T-cell (primary cell): ENCODE data around the gene USP28. TPM values are rescaled to one million over a fixed set of nuclear protein-coding genes. Genes with fewer than 3 reads are reported as not detected.

Source experiments
- ATAC-seq, 4 experiments: fragments of 200-7000 bp in 3 of 4; fragments of 150-1000 bp in 1 of 4; cut with Tn5 transposase; replicated peaks in 1 of 4; 1 replicate in 3 of 4; 2 replicates in 1 of 4; pipeline ENCODE4 v1.10.0; 2021; ENCODE audit warnings: moderate library complexity in 3 of 4, mild to moderate bottlenecking in 2 of 4, moderate number of reproducible peaks in 1 of 4
- CTCF ChIA-PET, 2 donors: fragments of 300-600 bp; sonication (Branson Sonifier 250); formaldehyde crosslinking; loops; one replicate each; lab custom pipeline; 2022; ENCODE audit warnings: antibody characterized with exemption in 2 of 2; lab: Charles Lee
- POLR2A ChIA-PET, 2 donors: fragments of 300-600 bp; sonication (Branson Sonifier 250); formaldehyde crosslinking; loops; one replicate each; lab custom pipeline; 2022; ENCODE audit warnings: antibody characterized with exemption in 2 of 2; lab: Charles Lee
- DNase-seq, 35 experiments: peaks; one replicate each; pipeline versions ENCODE4 v3.0.0 to v3.0.0-alpha.2; 2013 to 2023
- H3K27ac ChIP-seq: one replicate; pipeline ENCODE4 v1.5.1; 2013; ENCODE audit warnings: low read length
- H3K27me3 ChIP-seq, 2 experiments: replicated peaks in 1 of 2; 1 replicate in 1 of 2; 2 replicates in 1 of 2; pipeline versions ENCODE4 v1.6.1 to v1.7.0; 2013; ENCODE audit warnings: low read length in 1 of 2, mixed read lengths in 1 of 2; ENCODE audit not compliant: control insufficient read depth in 2 of 2, insufficient read depth in 2 of 2; ENCODE audit errors: extremely low read depth in 1 of 2
- H3K36me3 ChIP-seq, 2 donors: 1 replicate in 1 of 2; 2 replicates in 1 of 2; pipeline versions ENCODE4 v1.6.1 to v1.7.0; 2013; ENCODE audit warnings: low read length in 1 of 2; ENCODE audit not compliant: control insufficient read depth in 2 of 2, insufficient read depth in 1 of 2; ENCODE audit errors: extremely low read depth in 1 of 2
- H3K4me1 ChIP-seq, 2 experiments: 1 replicate in 1 of 2; 2 replicates in 1 of 2; pipeline versions ENCODE4 v1.6.1 to v1.7.0; 2013; ENCODE audit warnings: low read length in 2 of 2, mixed read lengths in 1 of 2; ENCODE audit not compliant: insufficient read depth in 2 of 2, control insufficient read depth in 1 of 2; ENCODE audit errors: extremely low read depth in 1 of 2
- H3K4me3 ChIP-seq, 2 donors: 1 replicate in 1 of 2; 2 replicates in 1 of 2; pipeline versions ENCODE4 v1.5.1 to v1.7.0; 2013; ENCODE audit warnings: mild to moderate bottlenecking in 2 of 2, low read length in 1 of 2, moderate library complexity in 1 of 2; ENCODE audit not compliant: control insufficient read depth in 1 of 2; ENCODE audit errors: extremely low read depth in 1 of 2
- H3K9me3 ChIP-seq: 2 replicates; pipeline ENCODE4 v1.7.0; 2013
- H3K27ac Mint-ChIP-seq, 2 donors: one replicate each; pipeline ENCODE4 v1.8.0; 2020 to 2021; ENCODE audit warnings: mild to moderate bottlenecking in 2 of 2, mixed read lengths in 2 of 2
- H3K27me3 Mint-ChIP-seq, 2 donors: one replicate each; pipeline ENCODE4 v1.8.0; 2021 to 2022; ENCODE audit warnings: mixed read lengths in 2 of 2
- H3K36me3 Mint-ChIP-seq: one replicate; pipeline ENCODE4 v1.8.0; 2021; ENCODE audit warnings: mixed read lengths
- H3K4me1 Mint-ChIP-seq, 3 donors: one replicate each; pipeline ENCODE4 v1.8.0; 2020 to 2022; ENCODE audit warnings: mixed read lengths in 3 of 3, mild to moderate bottlenecking in 1 of 3
- H3K4me3 Mint-ChIP-seq, 3 donors: one replicate each; pipeline ENCODE4 v1.8.0; 2020 to 2022; ENCODE audit warnings: mild to moderate bottlenecking in 3 of 3, mixed read lengths in 3 of 3, moderate library complexity in 3 of 3
- H3K9me3 Mint-ChIP-seq, 3 donors: one replicate each; pipeline ENCODE4 v1.8.0; 2020 to 2022; ENCODE audit warnings: mixed read lengths in 3 of 3
- WGBS: methylation state at CpG from one replicate; pipeline ENCODE4 v1.1.5; 2013; ENCODE audit warnings: missing lambda C conversion rate; ENCODE audit not compliant: insufficient coverage; 5-methylcytosine and 5-hydroxymethylcytosine counted together
- total RNA-seq, 35 experiments: library from RNA in 6 of 35; stranded (reverse) in 6 of 35; fragments of 120-200 nt in 1 of 35; gene quantifications; one replicate each; pipeline versions ENCODE4 v1.2.1 to v1.2.4 and lab custom pipeline; 2013 to 2026

USP28 gene
- total RNA-seq, 5 donors from 2014 or later (not counting 1 experiment from before 2014, with no cell fraction given) = 16.8 to 28.5 (median 22.9) TPM

DNA sequence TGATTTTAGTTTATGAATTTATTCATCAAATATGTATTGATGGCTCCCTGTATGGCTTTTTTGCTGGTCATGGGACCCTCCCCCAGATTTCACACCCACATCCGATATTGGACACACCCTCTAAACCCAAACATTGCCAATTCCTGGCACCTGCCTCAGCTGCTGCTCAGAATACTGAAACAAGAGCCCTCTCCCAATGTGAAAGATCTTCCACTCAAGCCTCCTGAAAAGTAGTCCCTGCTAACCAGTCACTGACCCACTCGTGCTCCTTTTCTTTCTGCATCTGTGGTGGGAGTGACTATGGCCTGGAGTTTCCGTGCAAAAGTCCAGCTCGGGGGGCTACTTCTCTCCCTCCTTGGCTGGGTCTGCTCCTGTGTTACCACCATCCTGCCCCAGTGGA is 95.9 kb downstream of the USP28 start, which contains the start of gene CLDN25:
CLDN25 (plus strand) TSS at position 301 of the 400 bp plus-strand sequence; CDS start at position 301, 0 bp downstream.
- Mint-ChIP-seq H3K36me3 (no peaks in the 10 kb centered on the region), H3K4me1 (peaks cover 0 to 3% (median 0%) of the 10 kb centered on the region in 3 donors), H3K27me3 (peaks cover 30 to 31% of the 10 kb centered on the region in 2 donors), H3K27ac (no peak within 1 kb of the TSS), H3K4me3 (no peak within 1 kb of the TSS), H3K9me3 (no peaks in the 10 kb centered on the region)
- H3K9me3 ChIP-seq = no peaks in the 10 kb centered on the region
- ATAC-seq (no peak), DNase-seq (no peak)
- no peak within 1 kb of the TSS for H3K4me3 ChIP-seq
- POLR2A ChIA-PET = no interaction called here
- H3K4me1 ChIP-seq = no peaks in the 10 kb centered on the region
- no peaks in the 10 kb centered on the region for H3K36me3 ChIP-seq
- peaks cover 0 to 18% of the 10 kb centered on the region in 2 experiments for H3K27me3 ChIP-seq
- H3K27ac ChIP-seq = no peak within 1 kb of the TSS
- CTCF ChIA-PET = no interaction called here
- WGBS = 100% methylated on average over 1 of the region's 4 CpGs

DNA sequence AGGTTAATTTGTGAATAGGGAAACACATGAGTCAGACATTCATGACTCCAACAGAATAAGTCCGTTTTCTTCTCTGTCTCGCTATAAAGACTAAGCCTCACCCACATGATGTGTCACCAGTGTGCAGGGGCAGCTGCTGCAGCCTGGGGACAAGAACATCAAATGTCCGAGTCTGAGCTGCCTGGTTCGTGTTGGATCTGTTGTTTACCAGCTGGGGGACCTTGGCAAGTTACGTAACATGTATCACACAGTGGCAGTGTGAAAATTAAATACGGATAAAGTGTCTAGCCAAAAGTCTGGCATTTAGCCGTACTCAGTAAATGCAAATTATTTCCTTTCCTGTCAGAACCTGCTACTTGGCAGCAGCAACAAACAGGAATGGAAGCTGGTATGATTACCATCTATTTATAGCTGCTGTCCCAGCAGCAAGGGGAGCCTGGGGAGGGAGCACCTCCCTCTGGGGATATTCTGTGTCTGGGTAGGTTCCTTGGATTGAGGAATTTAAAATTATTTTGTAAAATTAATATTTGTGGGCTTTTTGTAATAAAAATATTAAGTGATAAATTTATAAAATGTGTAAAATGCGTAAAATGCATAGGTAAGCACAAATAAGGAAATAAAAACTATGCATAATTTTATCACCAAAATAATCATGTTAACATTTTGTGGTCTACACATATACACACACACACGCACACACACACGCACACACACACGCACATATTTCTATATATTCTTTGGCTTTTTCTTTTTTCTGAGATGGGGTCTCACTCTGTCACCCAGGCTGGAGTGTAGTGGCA is 97.1 kb downstream of the USP28 start:
- 66% methylated on average over 7 of the region's 11 CpGs for WGBS
- no peak overlapping the region for H3K4me3 ChIP-seq
- Mint-ChIP-seq H3K27ac (no peak overlapping the region), H3K4me3 (no peak overlapping the region), H3K4me1 (peaks cover 4 to 11% (median 6%) of the 10 kb centered on the region in 3 donors), H3K36me3 (no peaks in the 10 kb centered on the region), H3K27me3 (peaks cover 24 to 25% of the 10 kb centered on the region in 2 donors), H3K9me3 (no peaks in the 10 kb centered on the region)
- ChIA-PET CTCF (no interaction called here), POLR2A (no interaction called here)
- no peaks in the 10 kb centered on the region for H3K9me3 ChIP-seq
- peaks cover 0 to under 1% of the 10 kb centered on the region in 2 experiments for H3K4me1 ChIP-seq
- ATAC-seq (no peak), DNase-seq (no peak)
- no peak overlapping the region for H3K27ac ChIP-seq
- peaks cover 0 to 12% of the 10 kb centered on the region in 2 experiments for H3K27me3 ChIP-seq
- H3K36me3 ChIP-seq = no peaks in the 10 kb centered on the region

DNA sequence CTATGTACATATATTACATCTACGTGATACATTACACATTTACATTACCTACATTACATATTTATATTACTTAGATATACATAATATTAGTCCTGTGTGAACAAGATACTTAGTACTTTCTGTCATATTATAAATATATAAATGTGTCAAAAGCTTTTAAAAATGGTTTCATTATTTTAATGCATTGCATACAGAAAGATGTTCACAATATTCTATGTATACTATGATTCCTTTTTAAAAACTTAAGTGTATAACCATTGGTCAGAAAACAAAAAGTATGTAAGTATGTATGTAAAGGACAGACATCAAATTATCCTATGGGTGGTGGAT is 101.2 kb downstream of the USP28 start:
- Histone ChIP-seq H3K27ac (peak overlapping the region; percentile 28), H3K27me3 (no peaks in the 10 kb centered on the region), H3K36me3 (no peaks in the 10 kb centered on the region), H3K4me1 (peaks cover 4 to 13% of the 10 kb centered on the region in 2 experiments), H3K4me3 (peak overlapping the region; percentile 82 to 92), H3K9me3 (no peaks in the 10 kb centered on the region)
- Mint-ChIP-seq H3K36me3 (peaks cover 3% of the 10 kb centered on the region), H3K4me3 (peak overlapping the region; percentile 97 to 100 (median 99)), H3K27ac (peak overlapping the region; percentile 82 to 92), H3K9me3 (no peaks in the 10 kb centered on the region), H3K4me1 (peaks cover 21 to 30% (median 22%) of the 10 kb centered on the region in 3 donors), H3K27me3 (peaks cover 4 to 8% of the 10 kb centered on the region in 2 donors)
- POLR2A ChIA-PET = no interaction called here
- CTCF ChIA-PET = interaction anchor here in 1 of 2 donors (0.6 to 1.0 kb wide), 3 partner anchors 12 to 397 kb away, joined by 3 to 4 read pairs (median 3); no protein-coding TSS in a partner anchor
- no peak for DNase-seq
- ATAC-seq = no peak
- no CpG with 5 or more reads among the region's 1 CpG for WGBS

DNA sequence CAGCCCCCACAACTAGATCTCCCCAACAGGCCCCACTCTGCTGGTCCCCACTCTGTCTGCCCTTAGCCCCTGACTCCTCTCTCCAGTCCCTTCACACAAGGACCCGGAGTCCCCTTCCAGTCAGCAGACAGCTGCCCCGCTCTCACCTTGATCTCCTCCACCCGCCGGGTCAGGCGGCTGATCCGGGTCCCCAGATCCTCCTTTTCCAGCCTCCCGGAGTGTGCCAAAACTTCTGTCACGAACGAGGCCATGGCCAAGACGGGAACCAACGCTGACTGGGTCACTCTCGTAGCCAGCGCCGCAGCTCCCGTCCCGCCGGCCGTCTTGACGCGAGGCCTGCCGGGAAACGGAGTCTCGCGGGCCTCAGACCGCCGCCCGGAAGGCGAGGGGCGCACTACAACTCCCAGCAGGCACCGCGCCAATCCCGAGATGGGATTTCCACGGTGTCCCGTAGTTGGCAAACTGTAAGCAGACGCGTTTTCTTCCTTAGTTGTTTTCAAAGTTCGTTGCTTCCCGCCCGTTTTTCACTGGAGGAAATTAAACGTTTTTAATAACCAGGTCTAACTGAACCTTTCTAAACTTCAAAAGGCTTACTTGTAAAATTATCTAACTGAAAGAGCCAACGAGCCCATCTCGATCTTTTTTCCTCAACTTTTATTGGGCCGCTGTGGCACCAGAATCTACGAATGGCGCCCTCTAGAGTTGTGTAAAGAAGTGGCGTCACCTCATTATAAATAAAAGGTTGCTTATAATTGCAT is 101.8 kb downstream of the USP28 start, which contains the start of gene ZW10:
ZW10 (minus strand) TSS at position 277 of the 758 bp plus-strand sequence; CDS start at position 251, 26 bp downstream.
- peak; percentile 85 to 96 (median 90) for DNase-seq

DNA sequence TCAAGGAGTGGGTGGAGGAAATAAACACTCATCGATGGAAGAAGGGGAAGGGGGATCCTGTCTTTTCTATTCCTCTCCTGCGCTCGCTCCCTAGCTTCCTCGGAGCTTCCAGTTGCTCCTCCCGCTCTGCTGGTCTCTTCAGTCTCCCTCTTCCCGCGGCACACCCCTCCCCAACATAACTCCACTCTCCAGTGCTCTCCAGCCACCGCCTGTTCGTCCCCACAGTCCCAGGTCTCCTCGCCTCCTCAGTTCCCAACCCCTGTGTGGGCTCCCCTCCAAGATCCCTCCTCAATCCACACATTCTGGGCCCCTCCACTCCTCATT is 102.3 kb downstream of the USP28 start:
- H3K27ac Mint-ChIP-seq = peak overlapping the region; percentile 82 to 92
- peaks cover 22 to 33% (median 26%) of the 10 kb centered on the region in 3 donors for H3K4me1 Mint-ChIP-seq
- no peaks in the 10 kb centered on the region for H3K9me3 Mint-ChIP-seq
- H3K27me3 ChIP-seq = no peaks in the 10 kb centered on the region
- peak overlapping the region; percentile 82 to 92 for H3K4me3 ChIP-seq
- DNase-seq (peak in 1 of 35 experiments; percentile 0), ATAC-seq (peak in 1 of 4 experiments; percentile 6)
- WGBS = 0% methylated on average over 7 of the region's 10 CpGs
- ChIA-PET POLR2A (interaction anchor here in 1 of 2 donors (0.6 kb wide), 1 partner anchor 1791 kb away, joined by 3 read pairs; no protein-coding TSS in a partner anchor), CTCF (interaction anchor here in 1 of 2 donors (0.6 to 1.0 kb wide), 3 partner anchors 9 to 398 kb away, joined by 3 read pairs; no protein-coding TSS in a partner anchor)
- peak overlapping the region; percentile 97 to 100 (median 99) for H3K4me3 Mint-ChIP-seq
- peaks cover 2 to 6% of the 10 kb centered on the region in 2 donors for H3K27me3 Mint-ChIP-seq
- H3K36me3 Mint-ChIP-seq = peaks cover 8% of the 10 kb centered on the region
- peak overlapping the region; percentile 28 for H3K27ac ChIP-seq
- no peaks in the 10 kb centered on the region for H3K9me3 ChIP-seq
- peaks cover 4 to 13% of the 10 kb centered on the region in 2 experiments for H3K4me1 ChIP-seq
- H3K36me3 ChIP-seq = peaks cover 4 to 7% of the 10 kb centered on the region in 2 donors

More for the DNA sequence above, 101.8 kb downstream of the USP28 start, which contains the start of gene ZW10:
- peaks cover 3 to 8% of the 10 kb centered on the region in 2 donors for H3K27me3 Mint-ChIP-seq
- peaks cover 0 to 2% of the 10 kb centered on the region in 2 donors for H3K36me3 ChIP-seq
- H3K4me1 Mint-ChIP-seq = peaks cover 21 to 32% (median 23%) of the 10 kb centered on the region in 3 donors
- no peaks in the 10 kb centered on the region for H3K9me3 Mint-ChIP-seq
- H3K4me3 Mint-ChIP-seq = peak within 1 kb of the TSS; percentile 97 to 100 (median 99)
- no peaks in the 10 kb centered on the region for H3K9me3 ChIP-seq
- H3K27ac ChIP-seq = peak within 1 kb of the TSS; percentile 28
- ChIA-PET CTCF (interaction anchor here in 1 of 2 donors (0.6 to 1.0 kb wide), 4 partner anchors 11 to 398 kb away, joined by 3 to 4 read pairs (median 3); no protein-coding TSS in a partner anchor), POLR2A (interaction anchor here in 1 of 2 donors (0.6 kb wide), 1 partner anchor 1791 kb away, joined by 3 read pairs; no protein-coding TSS in a partner anchor)
- peak within 1 kb of the TSS; percentile 82 to 92 for H3K4me3 ChIP-seq
- no peaks in the 10 kb centered on the region for H3K27me3 ChIP-seq
- peak within 1 kb of the TSS; percentile 82 to 92 for H3K27ac Mint-ChIP-seq
- H3K4me1 ChIP-seq = peaks cover 4 to 13% of the 10 kb centered on the region in 2 experiments
- H3K36me3 Mint-ChIP-seq = peaks cover 6% of the 10 kb centered on the region
- peak; percentile 98 to 99 (median 98) for ATAC-seq
- under 1% methylated on average over 38 of the region's 46 CpGs for WGBS
